GM12874 (cell line): Measurements from ENCODE around the gene HSF4.

ENCODE experiments used
- TF ChIP-seq, protein P1 (sequence below): IDR thresholded peaks from 2 replicates; pipeline ENCODE4 v1.5.1; 2011; ENCODE audit warnings: low read depth, mild to moderate bottlenecking, control low read depth, low read length, moderate library complexity; ENCODE audit not compliant: insufficient read depth

Gene HSF4, protein sequence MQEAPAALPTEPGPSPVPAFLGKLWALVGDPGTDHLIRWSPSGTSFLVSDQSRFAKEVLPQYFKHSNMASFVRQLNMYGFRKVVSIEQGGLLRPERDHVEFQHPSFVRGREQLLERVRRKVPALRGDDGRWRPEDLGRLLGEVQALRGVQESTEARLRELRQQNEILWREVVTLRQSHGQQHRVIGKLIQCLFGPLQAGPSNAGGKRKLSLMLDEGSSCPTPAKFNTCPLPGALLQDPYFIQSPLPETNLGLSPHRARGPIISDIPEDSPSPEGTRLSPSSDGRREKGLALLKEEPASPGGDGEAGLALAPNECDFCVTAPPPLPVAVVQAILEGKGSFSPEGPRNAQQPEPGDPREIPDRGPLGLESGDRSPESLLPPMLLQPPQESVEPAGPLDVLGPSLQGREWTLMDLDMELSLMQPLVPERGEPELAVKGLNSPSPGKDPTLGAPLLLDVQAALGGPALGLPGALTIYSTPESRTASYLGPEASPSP

DNA sequence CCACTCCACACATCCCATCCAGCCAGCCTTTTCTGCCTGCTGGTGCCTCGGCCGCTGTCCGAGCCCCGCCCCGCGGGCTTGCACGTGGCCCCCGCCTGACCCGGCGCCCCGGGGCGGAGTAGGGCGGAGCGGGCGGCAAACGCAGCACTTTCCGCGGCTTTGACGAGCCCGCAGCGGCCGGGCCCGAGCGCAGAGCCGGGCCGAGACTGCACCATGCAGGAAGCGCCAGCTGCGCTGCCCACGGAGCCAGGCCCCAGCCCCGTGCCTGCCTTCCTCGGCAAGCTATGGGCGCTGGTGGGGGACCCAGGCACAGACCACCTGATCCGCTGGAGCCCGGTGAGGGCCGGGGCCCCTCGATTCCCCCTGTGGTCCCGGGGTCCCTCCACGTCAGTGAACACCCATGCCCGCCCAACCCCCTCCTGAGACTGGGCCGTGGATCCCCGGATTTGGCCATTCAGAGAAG, at the start of gene HSF4:
Gene HSF4, plus strand, starts transcription at position 147 of the 463 bp plus-strand sequence. Its CDS starts 67 bp downstream, at position 214.
- TF ChIP-seq, protein P1, sequence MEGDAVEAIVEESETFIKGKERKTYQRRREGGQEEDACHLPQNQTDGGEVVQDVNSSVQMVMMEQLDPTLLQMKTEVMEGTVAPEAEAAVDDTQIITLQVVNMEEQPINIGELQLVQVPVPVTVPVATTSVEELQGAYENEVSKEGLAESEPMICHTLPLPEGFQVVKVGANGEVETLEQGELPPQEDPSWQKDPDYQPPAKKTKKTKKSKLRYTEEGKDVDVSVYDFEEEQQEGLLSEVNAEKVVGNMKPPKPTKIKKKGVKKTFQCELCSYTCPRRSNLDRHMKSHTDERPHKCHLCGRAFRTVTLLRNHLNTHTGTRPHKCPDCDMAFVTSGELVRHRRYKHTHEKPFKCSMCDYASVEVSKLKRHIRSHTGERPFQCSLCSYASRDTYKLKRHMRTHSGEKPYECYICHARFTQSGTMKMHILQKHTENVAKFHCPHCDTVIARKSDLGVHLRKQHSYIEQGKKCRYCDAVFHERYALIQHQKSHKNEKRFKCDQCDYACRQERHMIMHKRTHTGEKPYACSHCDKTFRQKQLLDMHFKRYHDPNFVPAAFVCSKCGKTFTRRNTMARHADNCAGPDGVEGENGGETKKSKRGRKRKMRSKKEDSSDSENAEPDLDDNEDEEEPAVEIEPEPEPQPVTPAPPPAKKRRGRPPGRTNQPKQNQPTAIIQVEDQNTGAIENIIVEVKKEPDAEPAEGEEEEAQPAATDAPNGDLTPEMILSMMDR, result no peak

DNA sequence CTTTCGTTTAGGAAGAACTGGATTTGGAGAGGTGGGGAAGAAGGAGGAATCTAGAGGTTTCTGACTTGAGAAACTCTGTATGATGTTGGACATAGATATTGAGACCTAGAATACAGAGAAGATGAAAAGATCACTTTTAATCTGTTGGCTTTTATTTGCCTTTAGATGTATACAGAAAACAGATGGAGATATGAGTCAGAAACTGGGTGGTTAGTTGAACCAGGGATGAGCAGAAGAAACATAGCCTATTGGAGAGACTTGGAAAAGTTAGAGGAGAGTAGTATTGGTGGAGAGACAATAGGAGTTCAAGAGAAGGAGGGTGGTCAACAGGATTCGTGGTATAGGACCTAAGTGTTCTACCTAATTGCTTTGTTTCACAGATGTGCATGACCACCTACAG, 49.8 kb upstream of the HSF4 start:
- TF ChIP-seq, protein P1, result no peak

DNA sequence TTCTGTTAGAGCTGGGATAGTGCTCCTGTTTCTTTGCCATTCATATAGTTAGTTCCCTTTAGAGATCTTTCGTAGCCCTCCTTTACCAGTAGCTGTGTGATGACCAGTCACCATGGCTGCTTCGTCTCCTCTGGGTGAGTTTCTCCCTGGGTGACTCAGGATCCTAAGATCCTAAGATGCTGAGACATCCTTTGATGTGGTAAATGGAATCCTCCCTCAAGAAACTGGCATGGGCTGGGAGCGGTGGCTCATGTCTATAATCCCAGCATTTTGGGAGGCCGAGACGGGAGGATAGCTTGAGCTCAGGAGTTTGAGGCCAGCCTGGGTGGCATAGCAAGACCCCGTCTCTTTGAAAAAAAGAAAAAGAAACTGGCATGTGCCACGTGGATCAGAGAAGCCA, 48.9 kb upstream of the HSF4 start:
- TF ChIP-seq, protein P1, result no peak

DNA sequence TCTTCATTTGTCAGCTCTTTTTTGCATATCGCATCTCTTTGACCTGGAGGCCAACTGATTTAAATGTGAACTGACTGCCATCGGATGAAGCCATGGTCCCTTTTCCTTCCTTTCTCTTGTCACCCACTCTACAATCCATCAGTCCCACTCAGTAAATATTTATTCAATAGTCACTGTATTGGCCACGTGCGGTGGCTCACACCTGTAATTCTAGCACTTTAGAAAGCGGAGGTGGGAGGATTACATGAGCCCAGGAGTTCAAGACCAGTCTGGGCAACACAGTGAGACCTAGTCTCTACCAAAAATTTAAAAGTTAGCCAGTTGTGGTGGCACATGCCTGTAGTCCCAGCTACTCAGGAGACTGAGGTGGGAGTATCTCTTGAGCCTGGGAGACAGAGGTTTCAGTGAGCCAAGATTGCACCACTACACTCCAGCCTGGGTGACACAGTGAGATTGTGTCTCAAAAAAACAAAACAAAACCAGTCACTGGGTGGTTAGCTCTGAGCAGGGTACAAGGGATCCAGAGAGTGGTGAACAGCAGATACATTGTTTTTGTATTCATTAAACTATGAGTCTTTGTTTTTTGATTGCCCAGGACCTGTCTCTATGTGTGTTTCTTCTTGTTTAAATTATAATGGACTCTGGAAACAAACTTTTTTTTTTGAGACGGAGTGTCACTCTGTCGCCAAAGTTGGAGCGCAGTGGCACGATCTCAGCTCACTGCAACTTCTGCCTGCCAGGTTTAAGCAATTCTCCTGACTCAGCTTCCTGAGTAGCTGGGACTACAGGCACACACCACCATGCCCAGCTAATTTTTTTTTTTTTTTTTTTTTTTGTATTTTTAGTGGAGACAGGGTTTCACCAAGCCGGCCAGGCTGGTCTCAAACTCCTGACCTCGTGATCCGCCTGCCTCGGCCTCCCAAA, 47.9 kb upstream of the HSF4 start:
- TF ChIP-seq, protein P1, result no peak

DNA sequence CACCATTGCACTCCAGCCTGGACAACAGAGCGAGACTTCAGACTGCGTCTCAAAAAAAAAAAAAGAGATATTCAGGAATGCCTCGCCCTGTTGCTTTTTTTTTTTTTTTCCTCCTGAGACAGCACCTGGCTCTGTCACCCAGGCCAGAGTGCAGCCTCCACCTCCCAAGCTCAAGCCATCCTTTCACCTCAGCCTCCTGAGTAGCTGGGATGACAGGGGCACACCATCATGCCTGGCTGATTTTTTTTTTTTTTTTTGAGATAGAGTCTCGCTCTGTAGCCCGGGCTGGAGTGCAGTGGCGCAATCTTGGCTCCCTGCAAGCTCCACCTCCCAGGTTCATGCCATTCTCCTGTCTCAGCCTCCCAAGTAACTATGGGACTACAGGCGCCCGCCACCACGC, 46.8 kb upstream of the HSF4 start:
- TF ChIP-seq, protein P1, result no peak

DNA sequence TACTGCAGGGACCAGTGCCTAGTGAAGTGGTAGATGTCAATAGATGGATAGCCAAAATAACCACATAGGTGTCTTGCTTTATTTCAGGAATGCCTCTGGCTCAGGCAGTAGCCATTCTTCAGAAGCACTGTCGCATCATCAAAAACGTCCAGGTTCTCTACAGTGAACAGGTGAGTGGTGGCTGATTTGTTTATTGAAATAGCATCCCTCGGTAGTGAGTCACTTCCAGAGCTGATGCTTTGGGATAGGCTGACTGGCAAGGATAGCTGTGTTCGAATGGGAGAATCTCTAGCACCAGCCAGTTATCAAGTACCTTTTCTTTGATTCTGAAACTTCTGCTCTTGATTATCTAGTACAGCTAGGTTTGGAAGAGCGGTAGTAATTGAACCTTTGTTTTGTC, 44.5 kb upstream of the HSF4 start:
- TF ChIP-seq, protein P1, result no peak

DNA sequence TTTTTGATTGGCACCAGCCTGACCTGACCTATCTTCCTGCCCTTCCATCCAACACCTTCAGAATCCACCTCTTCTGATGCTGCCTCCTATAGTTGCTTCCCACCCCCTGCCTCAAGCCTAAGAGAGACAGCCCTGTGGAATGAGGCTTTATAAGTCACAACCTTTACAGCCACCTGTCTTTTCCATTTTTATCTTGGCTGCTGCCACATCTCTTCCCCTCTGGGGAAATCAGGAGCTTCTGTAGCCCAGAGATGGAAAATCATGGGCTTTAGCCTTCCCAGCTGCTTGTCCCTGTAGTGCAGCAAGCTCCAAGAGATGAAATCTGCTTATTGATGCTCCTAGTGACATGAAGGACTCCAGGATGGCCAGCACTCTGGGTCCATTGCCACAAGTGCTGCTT, 36.1 kb upstream of the HSF4 start:
- TF ChIP-seq, protein P1, result no peak
